Tibial nerve (tissue), 4 donors: ENCODE results near the gene MAOB. TPM values are rescaled to one million over a fixed set of nuclear protein-coding genes. Genes with fewer than 3 reads are reported as not detected.
A peak's percentile ranks its signal among the peaks of the same experiment; 100 is the strongest.

ENCODE experiments used
- DNase-seq, 2 donors: peaks; one replicate each; pipeline ENCODE4 v3.0.0-alpha.2; 2019; ENCODE audit warnings: low spot score in 2 of 2
- H3K27ac ChIP-seq, 4 donors: fragments of 200-600 bp; sonication (generic) in 3 of 4; one replicate each; pipeline ENCODE4 v1.5.1; 2017 to 2019; ENCODE audit warnings: mild to moderate bottlenecking in 1 of 4
- H3K27me3 ChIP-seq, 2 donors: fragments of 200-600 bp; sonication (generic) in 1 of 2; one replicate each; pipeline versions ENCODE4 v1.5.1 to v1.6.0; 2017 to 2019
- H3K36me3 ChIP-seq, 3 donors: fragments of 200-600 bp; sonication (generic); one replicate each; pipeline ENCODE4 v1.5.1; 2018 to 2019
- H3K4me1 ChIP-seq, 4 donors: fragments of 200-600 bp; sonication (generic) in 3 of 4; one replicate each; pipeline ENCODE4 v1.5.1; 2017 to 2019
- H3K4me3 ChIP-seq, 4 donors: fragments of 200-600 bp; sonication (generic) in 3 of 4; one replicate each; pipeline ENCODE4 v1.5.1; 2017 to 2019; ENCODE audit warnings: mild to moderate bottlenecking in 1 of 4, moderate library complexity in 1 of 4
- H3K9me3 ChIP-seq, 4 donors: fragments of 200-600 bp; sonication (generic) in 3 of 4; one replicate each; pipeline ENCODE4 v1.5.1; 2017 to 2019
- CTCF ChIP-seq, 5 experiments: fragments of 200-600 bp in 3 of 5; fragments of 450-650 bp in 2 of 5; sonication (generic) in 3 of 5; IDR thresholded peaks; one replicate each; pipeline ENCODE4 v1.5.1; 2016 to 2019; ENCODE audit warnings: antibody characterized with exemption in 5 of 5, mild to moderate bottlenecking in 3 of 5, moderate library complexity in 2 of 5
- EP300 ChIP-seq, 2 donors: sonication (generic); formaldehyde crosslinking; IDR thresholded peaks; one replicate each; pipeline ENCODE4 v1.6.1; 2017; ENCODE audit warnings: antibody characterized with exemption in 2 of 2, mild to moderate bottlenecking in 1 of 2
- POLR2A ChIP-seq, 2 donors: fragments of 450-650 bp; IDR thresholded peaks; one replicate each; pipeline ENCODE4 v1.6.1; 2017; ENCODE audit warnings: antibody characterized with exemption in 2 of 2, mild to moderate bottlenecking in 2 of 2, moderate library complexity in 2 of 2
- WGBS, 2 donors: methylation state at CpG; one replicate each; pipeline ENCODE4 v1.1.5; 2018; 5-methylcytosine and 5-hydroxymethylcytosine counted together
- total RNA-seq, 4 donors: library from RNA; depleted of rRNA; stranded (reverse); fragments of >200 nt; gene quantifications; one replicate each; pipeline ENCODE4 v1.1.0, GENCODE V29; 2016

Gene MAOB
- total RNA-seq, 4 donors from 2014 or later: 8.8 to 35.1 (median 22.8) TPM

- H3K4me1 ChIP-seq: no peaks in the 10 kb centered on the region
- no peaks in the 10 kb centered on the region for H3K9me3 ChIP-seq
- no peak overlapping the region for H3K4me3 ChIP-seq
- H3K27ac ChIP-seq: no peak overlapping the region
- no peak for TF ChIP-seq POLR2A (IDR thresholded peaks at IDR 0.05)
- TF ChIP-seq CTCF (IDR thresholded peaks at IDR 0.05): no peak
- no peak for TF ChIP-seq EP300 (IDR thresholded peaks at IDR 0.05)
- DNase-seq: no peak
- 77 to 79% methylated on average over 3 to 7 of the region's 7 CpGs for WGBS, 2 donors
- H3K36me3 ChIP-seq: no peaks in the 10 kb centered on the region
- H3K27me3 ChIP-seq: peaks cover 0 to 3% of the 10 kb centered on the region in 2 donors
These were observed 124.2 kb downstream of the MAOB start for GRCh38 chrX:43758044-43758443.

- no peak overlapping the region for H3K27ac ChIP-seq
- no peaks in the 10 kb centered on the region for H3K4me1 ChIP-seq
- peaks cover 0 to 7% of the 10 kb centered on the region in 2 donors for H3K27me3 ChIP-seq
- TF ChIP-seq CTCF (IDR thresholded peaks at IDR 0.05) (no peak), EP300 (IDR thresholded peaks at IDR 0.05) (no peak), POLR2A (IDR thresholded peaks at IDR 0.05) (no peak)
- no peak for DNase-seq
- WGBS, 2 donors: 77 to 95% methylated on average over 4 to 5 of the region's 5 CpGs
- H3K36me3 ChIP-seq: no peaks in the 10 kb centered on the region
- no peaks in the 10 kb centered on the region for H3K9me3 ChIP-seq
- no peak overlapping the region for H3K4me3 ChIP-seq
These were observed 126.2 kb downstream of the MAOB start for GRCh38 chrX:43756076-43756475.

GRCh38 chrX:43753637-43754036 is 128.6 kb downstream of the MAOB start:
- TF ChIP-seq CTCF (IDR thresholded peaks at IDR 0.05) (no peak), EP300 (IDR thresholded peaks at IDR 0.05) (no peak), POLR2A (IDR thresholded peaks at IDR 0.05) (no peak)
- no peaks in the 10 kb centered on the region for H3K4me1 ChIP-seq
- no peaks in the 10 kb centered on the region for H3K36me3 ChIP-seq
- no peaks in the 10 kb centered on the region for H3K9me3 ChIP-seq
- no peak overlapping the region for H3K4me3 ChIP-seq
- H3K27me3 ChIP-seq: peaks cover 0 to 7% of the 10 kb centered on the region in 2 donors
- 75 to 79% methylated on average over 3 of the region's 3 CpGs for WGBS, 2 donors
- DNase-seq: no peak
- no peak overlapping the region for H3K27ac ChIP-seq

GRCh38 chrX:43750248-43750676 is 132.0 kb downstream of the MAOB start:
- Histone ChIP-seq H3K27me3 (peaks cover 0 to 3% of the 10 kb centered on the region in 2 donors), H3K27ac (no peak overlapping the region), H3K36me3 (no peaks in the 10 kb centered on the region), H3K4me1 (no peaks in the 10 kb centered on the region), H3K4me3 (no peak overlapping the region), H3K9me3 (no peaks in the 10 kb centered on the region)
- peak; percentile 16 to 35 for DNase-seq
- WGBS, 2 donors: 8 to 20% methylated on average over 6 of the region's 6 CpGs
- peak in 1 of 2 donors; percentile 62 for TF ChIP-seq EP300 (IDR thresholded peaks at IDR 0.05)
- TF ChIP-seq POLR2A (IDR thresholded peaks at IDR 0.05): no peak
- TF ChIP-seq CTCF (IDR thresholded peaks at IDR 0.05): peak; percentile 34 to 63 (median 36)

GRCh38 chrX:43747476-43747875 is 134.8 kb downstream of the MAOB start:
- Histone ChIP-seq H3K27ac (no peak overlapping the region), H3K36me3 (no peaks in the 10 kb centered on the region), H3K4me1 (peaks cover 0 to 5% (median 0%) of the 10 kb centered on the region in 4 donors), H3K27me3 (peaks cover 0 to 3% of the 10 kb centered on the region in 2 donors), H3K9me3 (no peaks in the 10 kb centered on the region), H3K4me3 (no peak overlapping the region)
- TF ChIP-seq EP300 (IDR thresholded peaks at IDR 0.05) (no peak), CTCF (IDR thresholded peaks at IDR 0.05) (no peak), POLR2A (IDR thresholded peaks at IDR 0.05) (no peak)
- DNase-seq: no peak
- WGBS, 2 donors: 89 to 100% methylated on average over 2 of the region's 2 CpGs
